ENCODE results near the gene ETFA.
"Not testable (repeated sequence)": the region's sequence is repeated elsewhere in the genome, so short reads cannot be mapped to it uniquely, and the experiment has no call there.

Gene ETFA

GRCh38 chr15:76324066-76324465 lies 12.8 kb upstream of the ETFA start:
- DNase-seq (ENCODE audit: extremely low read depth, low read depth) = no peak
- no peak overlapping the region for H3K4me3 ChIP-seq (replicated peaks; ENCODE audit: low read depth, low read length)
- no peak for TF ChIP-seq CTCF (IDR thresholded peaks at IDR 0.05; ENCODE audit: low read depth, low read length, missing control alignments)

- no peak for DNase-seq (ENCODE audit: extremely low read depth, low read depth)
- H3K4me3 ChIP-seq (replicated peaks; ENCODE audit: low read depth, low read length) = no peak overlapping the region
- no peak for TF ChIP-seq CTCF (IDR thresholded peaks at IDR 0.05; ENCODE audit: low read depth, low read length, missing control alignments)
These were observed 10.3 kb upstream of the ETFA start for GRCh38 chr15:76321602-76322001.

- H3K4me3 ChIP-seq (replicated peaks; ENCODE audit: low read depth, low read length) = no peak overlapping the region
- no peak for DNase-seq (ENCODE audit: extremely low read depth, low read depth)
- TF ChIP-seq CTCF (IDR thresholded peaks at IDR 0.05; ENCODE audit: low read depth, low read length, missing control alignments) = no peak
These were observed 9.9 kb upstream of the ETFA start for GRCh38 chr15:76321171-76321570.

- DNase-seq (ENCODE audit: extremely low read depth, low read depth) = no peak
- H3K4me3 ChIP-seq (replicated peaks; ENCODE audit: low read depth, low read length) = no peak overlapping the region
- no peak for TF ChIP-seq CTCF (IDR thresholded peaks at IDR 0.05; ENCODE audit: low read depth, low read length, missing control alignments)
These were observed 8.7 kb upstream of the ETFA start for GRCh38 chr15:76320012-76320411.

GRCh38 chr15:76313731-76314130 lies 2.5 kb upstream of the ETFA start:
- H3K4me3 ChIP-seq (replicated peaks; ENCODE audit: low read depth, low read length) = no peak overlapping the region
- no peak for DNase-seq (ENCODE audit: extremely low read depth, low read depth)

GRCh38 chr15:76313175-76313567 lies 1.9 kb upstream of the ETFA start:
- DNase-seq (ENCODE audit: extremely low read depth, low read depth); H3K4me3 ChIP-seq (replicated peaks; ENCODE audit: low read depth, low read length): not testable (repeated sequence)

More at GRCh38 chr15:76313731-76314130, 2.5 kb upstream of the ETFA start:
- no peak for TF ChIP-seq CTCF (IDR thresholded peaks at IDR 0.05; ENCODE audit: low read depth, low read length, missing control alignments)

- H3K4me3 ChIP-seq (replicated peaks; ENCODE audit: low read depth, low read length) = no peak overlapping the region
These were observed 1.4 kb upstream of the ETFA start for GRCh38 chr15:76312540-76313174.

More at GRCh38 chr15:76312540-76313174, 1.4 kb upstream of the ETFA start:
- no peak for DNase-seq (ENCODE audit: extremely low read depth, low read depth)
- TF ChIP-seq CTCF (IDR thresholded peaks at IDR 0.05; ENCODE audit: low read depth, low read length, missing control alignments) = no peak

Data from HFF-Myc (cell line).